ENCODE results near the gene CSRP1. TPM values are rescaled to one million over a fixed set of nuclear protein-coding genes. Genes with fewer than 3 reads are reported as not detected.
A peak's percentile ranks its signal among the peaks of the same experiment; 100 is the strongest.

The CSRP1 gene
- total RNA-seq, 1 donor from 2014 or later, result 29.5 TPM

GRCh38 chr1:201540846-201541735 lies 34.2 kb upstream of the CSRP1 start:
- TF ChIP-seq CTCF (IDR thresholded peaks at IDR 0.05), result no peak
- Mint-ChIP-seq H3K4me3 (no peak overlapping the region), H3K27ac (no peak overlapping the region), H3K4me1 (peaks cover 28% of the 10 kb centered on the region), H3K27me3 (peaks cover 47% of the 10 kb centered on the region), H3K9me3 (peaks cover 2% of the 10 kb centered on the region), H3K36me3 (ENCODE audit: low read depth) (no peaks in the 10 kb centered on the region)
- intact Hi-C loops (cut with micrococcal nuclease), result no loop called here
- no peak for DNase-seq
- CTCF ChIA-PET, result interaction anchor here (2.3 kb wide), 1 partner anchor 11 kb away, joined by 8 read pairs; no protein-coding TSS in a partner anchor
- peak; percentile 25 for ATAC-seq (ENCODE audit: low read depth)
- POLR2A ChIA-PET, result no interaction called here

- H3K4me3 Mint-ChIP-seq, result peak overlapping the region; percentile 79
- no peaks in the 10 kb centered on the region for H3K36me3 Mint-ChIP-seq (ENCODE audit: low read depth)
- H3K9me3 Mint-ChIP-seq, result peaks cover 2% of the 10 kb centered on the region
- peaks cover 28% of the 10 kb centered on the region for H3K4me1 Mint-ChIP-seq
- no peak overlapping the region for H3K27ac Mint-ChIP-seq
- no peak for DNase-seq
- H3K27me3 Mint-ChIP-seq, result peaks cover 49% of the 10 kb centered on the region
- TF ChIP-seq CTCF (IDR thresholded peaks at IDR 0.05), result no peak
- CTCF ChIA-PET, result interaction anchor here (2.3 kb wide), 1 partner anchor 10 kb away, joined by 8 read pairs; no protein-coding TSS in a partner anchor
- intact Hi-C loops (cut with micrococcal nuclease), result no loop called here
- ATAC-seq (ENCODE audit: low read depth), result no peak
- POLR2A ChIA-PET, result no interaction called here
Measured at GRCh38 chr1:201539561-201540431, 32.9 kb upstream of the CSRP1 start.

GRCh38 chr1:201538612-201539551 lies 32.0 kb upstream of the CSRP1 start, which contains the start of gene NAV1:
TSS of gene NAV1 (plus strand) at chr1:201539127. CDS start at chr1:201622885, 83,758 bp downstream.
- peaks cover 2% of the 10 kb centered on the region for H3K9me3 Mint-ChIP-seq
- ATAC-seq (ENCODE audit: low read depth), result peak; percentile 28

More at GRCh38 chr1:201538612-201539551, 32.0 kb upstream of the CSRP1 start, which contains the start of gene NAV1:
- ChIA-PET POLR2A (no interaction called here), CTCF (interaction anchor here (2.3 kb wide), 1 partner anchor 9 kb away, joined by 8 read pairs; no protein-coding TSS in a partner anchor)
- Mint-ChIP-seq H3K4me3 (peak within 1 kb of the TSS; percentile 79), H3K27me3 (peaks cover 48% of the 10 kb centered on the region), H3K4me1 (peaks cover 28% of the 10 kb centered on the region), H3K36me3 (ENCODE audit: low read depth) (no peaks in the 10 kb centered on the region), H3K27ac (no peak within 1 kb of the TSS)
- no peak for TF ChIP-seq CTCF (IDR thresholded peaks at IDR 0.05)
- peak; percentile 29 for DNase-seq
- intact Hi-C loops (cut with micrococcal nuclease), result no loop called here
